NCI-H146 (cell line): ENCODE results near the gene CEACAM19.
A peak's percentile ranks its signal among the peaks of the same experiment; 100 is the strongest.

ENCODE experiments used
- DNase-seq: peaks from one replicate; lab custom pipeline; 2025; lab: John Stamatoyannopoulos, UW

Gene CEACAM19

GRCh38 chr19:44723299-44723951 lies 52.1 kb downstream of the CEACAM19 start:
- no peak for DNase-seq

- DNase-seq = peak; percentile 74
Measured at GRCh38 chr19:44723952-44724319, 52.7 kb downstream of the CEACAM19 start.

- no peak for DNase-seq
Measured at GRCh38 chr19:44725251-44725650, 54.0 kb downstream of the CEACAM19 start.

- no peak for DNase-seq
Measured at GRCh38 chr19:44725684-44726083, 54.4 kb downstream of the CEACAM19 start.

- no peak for DNase-seq
Measured at GRCh38 chr19:44726465-44726864, 55.2 kb downstream of the CEACAM19 start.

GRCh38 chr19:44728178-44728577 lies 56.9 kb downstream of the CEACAM19 start:
- DNase-seq = no peak

- DNase-seq = no peak
Measured at GRCh38 chr19:44729516-44730033, 58.3 kb downstream of the CEACAM19 start.

- DNase-seq = no peak
Measured at GRCh38 chr19:44731081-44731480, 59.8 kb downstream of the CEACAM19 start.

- no peak for DNase-seq
Measured at GRCh38 chr19:44731622-44732021, 60.3 kb downstream of the CEACAM19 start.

- no peak for DNase-seq
Measured at GRCh38 chr19:44732235-44733014, 61.1 kb downstream of the CEACAM19 start.
